ENCODE data around the gene MAPKBP1.

MAPKBP1 gene

DNA sequence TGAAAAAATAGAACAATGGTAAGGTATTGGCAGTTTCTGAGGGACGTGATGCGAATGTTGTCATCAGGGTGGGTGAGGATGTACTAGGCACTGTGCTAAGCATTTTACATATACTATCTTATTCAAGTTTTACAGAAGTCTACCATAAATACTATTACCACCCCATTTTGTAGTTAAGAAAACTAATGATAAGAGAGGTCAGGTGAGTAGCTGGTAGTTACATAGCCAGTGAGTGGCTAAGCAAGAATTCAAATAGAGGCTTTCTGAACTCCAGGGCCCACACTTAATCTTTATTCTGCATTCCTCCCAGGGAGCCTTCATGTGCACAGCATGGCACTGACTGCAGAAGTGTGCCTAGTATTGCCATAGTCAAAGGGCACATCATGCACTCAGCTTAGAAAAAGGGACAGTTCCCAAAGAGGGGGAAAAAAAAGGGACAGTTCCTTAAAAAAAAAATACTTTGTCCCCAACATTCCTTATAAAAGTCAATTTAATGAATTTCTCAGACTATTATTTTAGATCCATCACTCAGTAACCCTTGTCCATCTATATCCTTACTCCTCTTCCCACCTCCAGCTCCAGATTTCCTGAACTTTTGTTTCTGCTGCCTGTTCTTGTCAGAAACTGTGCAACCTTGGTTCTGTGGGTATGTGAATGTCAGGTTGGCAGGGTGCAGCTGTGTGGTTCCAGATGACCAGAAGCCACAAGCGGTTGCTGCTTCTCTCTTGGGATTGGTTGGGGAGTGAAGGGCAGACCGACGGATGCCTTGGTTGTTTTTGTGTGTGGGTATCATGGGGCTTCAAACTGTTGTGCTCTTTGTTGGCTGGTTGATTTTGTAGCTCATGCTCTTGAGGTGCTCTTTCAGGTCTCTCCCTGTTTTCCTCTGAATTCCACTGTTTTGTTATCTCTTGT is 8.3 kb downstream of the MAPKBP1 start:
- no peak for FAIRE-seq

DNA sequence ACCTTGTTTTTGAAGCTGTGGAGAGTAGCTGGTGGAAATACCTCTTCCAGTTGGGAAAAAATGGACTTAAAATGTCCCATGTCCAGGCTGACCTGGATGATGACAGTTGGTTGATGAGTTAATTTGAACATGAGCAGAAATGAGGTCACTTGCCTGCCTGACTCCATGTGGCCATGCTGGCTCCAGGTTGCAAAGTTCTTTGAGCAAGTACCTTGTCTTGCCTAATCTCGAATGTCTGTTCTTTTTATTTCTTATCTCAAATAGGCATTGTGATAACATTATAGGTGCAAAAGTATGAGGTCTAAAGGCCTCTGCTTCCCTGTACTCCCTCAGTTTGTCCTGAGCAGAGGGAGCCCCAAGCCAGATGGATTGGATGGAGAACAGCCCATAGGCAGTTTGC is 9.0 kb downstream of the MAPKBP1 start:
- FAIRE-seq, result no peak

DNA sequence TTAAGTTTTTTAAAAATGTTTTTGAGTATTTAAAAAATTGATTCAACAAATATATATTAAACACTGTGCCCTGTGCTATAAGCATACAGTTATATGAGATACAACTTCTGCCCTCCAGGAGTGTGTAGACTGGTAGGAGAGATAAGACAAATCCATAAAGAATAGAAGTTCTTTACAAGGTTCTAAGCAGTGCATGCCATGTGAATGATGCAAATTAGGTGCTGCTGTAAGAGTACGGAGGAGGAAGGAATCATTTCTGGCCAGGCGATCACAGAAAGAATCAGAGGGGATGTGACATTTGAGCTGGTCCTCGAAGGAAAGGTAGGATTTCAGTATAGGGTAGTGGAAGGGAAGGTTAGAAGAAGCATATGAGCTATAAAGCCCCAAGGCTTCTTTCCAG is 14.0 kb downstream of the MAPKBP1 start:
- no peak for FAIRE-seq

DNA sequence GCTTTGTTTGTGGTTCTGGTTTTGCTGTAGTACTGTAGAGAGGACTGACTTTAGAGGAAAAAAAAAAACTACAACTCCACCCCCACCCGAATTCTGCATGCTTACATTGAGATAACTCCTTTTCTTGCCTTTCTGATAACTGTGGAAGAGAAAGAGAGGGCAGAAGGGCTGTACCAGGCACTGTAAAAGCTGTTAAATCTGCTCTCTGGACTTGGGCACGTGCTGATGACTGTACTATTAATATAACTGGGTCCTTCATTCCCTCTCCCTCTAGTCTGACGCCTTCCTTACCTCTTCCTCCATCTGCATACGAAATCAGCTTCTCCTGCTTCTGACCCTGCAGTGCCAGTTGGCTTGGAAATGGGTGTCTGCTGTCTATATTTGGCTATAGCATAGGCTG is 15.0 kb downstream of the MAPKBP1 start:
- no peak for FAIRE-seq

DNA sequence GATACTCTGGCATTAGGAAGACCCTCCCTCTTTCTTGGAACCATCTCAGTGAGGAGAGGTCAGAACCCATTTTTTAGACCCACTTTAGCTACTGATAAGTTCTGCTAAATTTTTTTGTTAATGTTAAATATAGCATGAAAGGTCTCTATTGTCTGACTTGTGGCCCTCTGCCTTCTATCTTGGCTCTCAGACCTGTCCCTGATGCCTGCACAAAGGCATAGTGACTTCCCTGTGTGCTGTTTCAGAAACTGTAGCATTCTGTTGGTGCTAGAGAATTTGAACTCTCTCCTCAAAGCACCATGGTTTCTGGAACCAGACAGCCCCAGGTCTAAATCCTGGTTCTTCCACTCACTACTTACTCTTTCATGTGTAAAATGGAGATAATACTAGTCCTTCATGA is 15.4 kb downstream of the MAPKBP1 start:
- no peak for FAIRE-seq

DNA sequence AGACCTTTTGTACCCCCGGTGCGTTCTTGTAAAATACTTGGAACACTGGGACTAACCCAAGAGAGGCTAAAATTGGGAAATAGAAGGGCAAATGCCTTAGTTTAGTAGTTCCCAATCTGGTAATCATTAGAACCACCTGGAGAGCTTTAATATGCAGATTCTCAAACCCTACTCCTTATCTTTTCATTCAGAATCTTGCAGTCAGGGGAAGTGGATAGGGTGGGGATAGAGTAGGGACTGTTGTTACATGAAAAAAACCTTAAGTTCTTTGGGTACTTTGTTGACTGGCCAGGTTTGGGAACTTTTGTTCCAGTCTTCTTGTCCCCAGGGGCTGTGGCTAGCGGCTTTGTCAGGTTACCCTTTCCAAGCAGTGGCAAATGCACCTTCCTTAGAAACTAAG is 15.9 kb downstream of the MAPKBP1 start:
- no peak for FAIRE-seq

DNA sequence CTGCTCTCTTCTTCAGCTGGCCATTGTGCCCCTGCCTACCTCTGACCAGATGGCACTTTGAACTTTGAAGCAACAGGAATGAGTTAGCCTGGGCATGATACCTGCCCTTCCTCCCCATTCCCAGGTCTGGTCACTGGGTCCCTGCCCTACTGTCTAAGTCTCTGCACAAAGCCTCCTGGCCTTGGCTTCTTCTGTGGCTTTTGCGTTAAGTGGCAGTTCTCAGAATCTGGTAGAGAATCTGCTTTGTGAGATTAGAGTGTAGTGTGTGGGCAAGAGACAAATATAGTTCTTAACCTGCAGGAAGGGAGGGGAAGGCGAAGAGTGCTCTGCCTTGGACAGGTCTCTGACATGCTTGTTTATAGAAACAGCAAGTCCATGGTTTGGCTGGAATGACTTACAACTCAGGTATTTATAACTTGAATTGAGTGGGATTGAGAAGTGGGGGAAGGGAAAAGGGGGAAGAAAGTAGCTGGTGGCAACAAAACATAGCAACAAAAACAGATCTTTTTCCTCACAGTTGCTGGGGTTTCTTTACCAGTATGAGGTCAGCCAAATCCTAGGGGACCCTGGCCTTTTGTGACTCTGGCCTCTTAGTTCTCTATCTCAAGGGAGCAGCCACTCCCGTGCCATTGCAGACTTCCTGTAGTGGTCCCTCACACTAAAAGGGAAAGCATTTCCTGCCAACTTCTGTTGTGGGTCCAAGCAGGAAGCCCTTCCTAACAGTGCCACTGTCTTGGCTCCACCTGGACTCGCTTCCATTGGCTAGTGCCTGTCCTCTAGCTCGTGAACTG is 16.7 kb downstream of the MAPKBP1 start:
- no peak for FAIRE-seq

DNA sequence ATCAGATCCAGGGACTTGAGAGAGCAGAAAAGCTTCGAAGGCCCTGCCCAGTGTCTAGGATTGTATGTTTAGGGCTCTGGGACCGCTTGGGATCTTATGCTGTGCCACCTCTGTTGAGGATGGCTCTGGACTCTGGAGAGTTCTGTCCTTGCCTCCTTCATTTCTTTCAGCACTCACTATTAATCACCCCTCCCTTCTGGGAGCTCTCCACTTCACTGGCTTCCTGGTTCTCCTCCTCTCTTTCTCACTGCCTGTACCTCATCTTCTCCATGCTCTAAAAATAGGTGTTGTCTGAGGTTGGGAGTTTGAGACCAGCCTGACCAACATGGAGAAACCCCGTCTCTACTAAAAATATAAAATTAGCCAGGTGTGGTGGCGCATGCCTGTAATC is 17.3 kb downstream of the MAPKBP1 start:
- FAIRE-seq, result no peak

DNA sequence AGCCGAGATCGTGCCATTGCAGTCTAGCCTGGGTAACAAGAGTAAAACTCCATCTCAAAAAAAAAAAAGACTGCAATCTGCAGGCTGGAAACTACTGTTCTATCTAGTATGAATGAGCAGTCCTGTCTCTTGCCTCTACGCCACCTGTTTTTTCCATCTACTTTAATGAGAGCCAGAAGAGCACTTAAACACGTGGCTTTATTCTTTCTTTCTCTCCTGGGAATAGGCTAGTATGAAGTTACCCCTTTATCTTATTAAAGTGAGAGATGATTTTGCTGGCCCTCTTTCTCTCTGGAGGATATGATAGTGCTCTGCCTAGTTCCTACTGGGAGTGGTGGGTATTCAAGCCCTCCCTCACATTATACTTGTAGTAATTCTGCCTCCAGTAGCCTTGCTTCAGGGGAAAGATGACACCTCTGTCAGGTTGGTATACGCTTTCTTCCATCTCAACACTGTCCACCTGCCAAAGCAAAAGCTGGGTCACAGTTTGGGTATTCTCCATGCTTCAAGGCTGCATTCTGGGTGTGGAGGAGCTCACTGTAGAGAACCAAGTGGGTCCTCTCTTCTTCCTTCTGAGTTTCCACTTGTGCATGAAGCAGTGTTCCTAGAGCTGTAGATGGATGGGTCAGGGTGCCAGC is 17.8 kb downstream of the MAPKBP1 start:
- FAIRE-seq, result no peak

DNA sequence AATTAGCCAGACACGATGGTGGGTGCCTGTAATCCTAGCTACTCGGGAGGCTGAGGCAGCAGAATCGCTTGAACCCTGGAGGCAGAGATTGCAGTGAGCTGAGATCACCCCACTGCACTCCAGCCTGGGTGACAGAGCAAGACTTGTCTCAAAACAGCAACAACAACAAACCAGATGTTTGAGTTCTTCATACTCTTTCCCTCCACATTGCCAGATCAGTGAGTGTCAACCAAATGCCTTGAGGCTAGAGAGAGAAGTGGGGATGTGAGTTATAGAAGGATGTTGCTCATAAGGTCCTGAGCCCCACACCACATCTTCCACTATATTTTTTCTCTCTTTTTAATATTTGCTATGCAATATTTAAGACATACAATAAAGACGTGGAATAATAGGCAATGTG is 19.8 kb downstream of the MAPKBP1 start:
- no peak for FAIRE-seq

DNA sequence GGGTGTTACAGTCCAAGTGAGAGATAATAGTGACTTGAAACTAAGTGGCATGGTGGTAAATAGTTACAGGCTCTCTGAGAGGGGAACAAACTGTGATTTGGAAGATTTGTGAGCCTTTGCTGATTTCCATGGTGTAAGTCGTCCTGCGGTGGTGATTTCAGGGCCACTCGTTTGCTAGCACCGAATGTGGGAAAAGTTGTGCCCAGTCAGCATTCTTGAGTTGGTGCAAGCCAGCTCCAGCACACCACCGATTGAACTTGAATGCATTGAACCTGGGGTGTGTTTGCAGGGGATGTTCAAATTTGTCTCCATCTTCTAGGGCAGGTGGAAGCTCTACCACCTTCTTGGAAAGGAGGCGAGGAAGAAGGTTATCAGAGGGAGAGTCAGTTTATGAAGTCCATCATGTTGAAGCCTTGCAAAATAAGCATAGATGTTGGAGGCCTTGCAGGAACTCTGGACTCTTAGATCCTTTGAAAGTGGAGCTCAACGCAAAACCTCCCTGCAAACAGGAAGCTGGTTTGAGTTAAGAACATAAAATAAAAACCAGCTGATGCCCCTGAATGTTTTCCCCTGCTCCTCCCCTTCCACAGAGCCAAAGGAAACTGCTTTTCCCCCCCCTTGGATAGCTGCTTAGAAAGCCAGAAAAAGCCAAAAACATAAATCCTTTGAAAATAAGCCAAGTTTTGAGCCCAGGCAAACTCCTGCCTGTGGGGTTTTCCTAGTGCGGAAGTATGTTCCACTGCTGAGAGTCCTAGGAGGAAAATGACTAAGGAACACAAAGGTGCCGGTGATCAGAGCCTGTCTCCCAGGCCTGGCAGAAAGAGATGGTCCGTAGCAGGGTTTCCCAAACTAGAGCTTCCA is 21.9 kb downstream of the MAPKBP1 start:
- peak; percentile 31 for FAIRE-seq

DNA sequence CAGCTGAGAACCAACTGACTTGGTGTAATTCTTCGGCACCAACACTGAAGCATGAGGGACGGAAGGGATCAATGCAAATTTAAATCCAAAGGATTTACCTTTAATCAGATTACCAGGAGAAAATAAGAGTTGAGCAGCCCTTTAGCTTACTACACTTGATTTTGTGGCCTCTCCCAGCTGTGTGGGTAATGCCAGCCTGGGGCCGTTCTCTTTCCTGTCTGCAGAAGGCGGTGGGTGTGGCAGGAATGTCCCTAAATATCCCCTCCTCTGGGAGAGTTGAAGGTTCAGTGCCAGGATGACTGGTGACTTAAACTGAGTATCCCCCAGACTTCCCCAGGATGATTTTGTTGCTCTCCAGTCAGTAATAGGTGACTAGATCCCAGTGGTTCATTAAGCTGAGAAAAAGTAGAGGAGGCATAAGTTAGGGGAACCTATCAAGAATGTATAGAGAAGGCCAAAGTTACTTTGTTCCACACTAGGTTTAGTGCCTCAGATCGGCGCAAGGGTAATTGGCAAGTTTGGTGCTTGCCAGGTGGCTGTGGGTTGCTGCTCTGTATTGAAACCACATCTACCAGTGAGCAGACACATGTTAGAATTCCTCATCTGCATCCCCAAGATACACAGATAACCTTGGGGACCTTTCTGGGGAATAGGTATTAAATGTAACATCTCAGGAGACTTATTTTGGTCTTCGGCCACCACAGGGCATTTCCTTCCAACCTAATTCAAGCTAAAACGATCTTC is 23.1 kb downstream of the MAPKBP1 start:
- FAIRE-seq, result no peak

DNA sequence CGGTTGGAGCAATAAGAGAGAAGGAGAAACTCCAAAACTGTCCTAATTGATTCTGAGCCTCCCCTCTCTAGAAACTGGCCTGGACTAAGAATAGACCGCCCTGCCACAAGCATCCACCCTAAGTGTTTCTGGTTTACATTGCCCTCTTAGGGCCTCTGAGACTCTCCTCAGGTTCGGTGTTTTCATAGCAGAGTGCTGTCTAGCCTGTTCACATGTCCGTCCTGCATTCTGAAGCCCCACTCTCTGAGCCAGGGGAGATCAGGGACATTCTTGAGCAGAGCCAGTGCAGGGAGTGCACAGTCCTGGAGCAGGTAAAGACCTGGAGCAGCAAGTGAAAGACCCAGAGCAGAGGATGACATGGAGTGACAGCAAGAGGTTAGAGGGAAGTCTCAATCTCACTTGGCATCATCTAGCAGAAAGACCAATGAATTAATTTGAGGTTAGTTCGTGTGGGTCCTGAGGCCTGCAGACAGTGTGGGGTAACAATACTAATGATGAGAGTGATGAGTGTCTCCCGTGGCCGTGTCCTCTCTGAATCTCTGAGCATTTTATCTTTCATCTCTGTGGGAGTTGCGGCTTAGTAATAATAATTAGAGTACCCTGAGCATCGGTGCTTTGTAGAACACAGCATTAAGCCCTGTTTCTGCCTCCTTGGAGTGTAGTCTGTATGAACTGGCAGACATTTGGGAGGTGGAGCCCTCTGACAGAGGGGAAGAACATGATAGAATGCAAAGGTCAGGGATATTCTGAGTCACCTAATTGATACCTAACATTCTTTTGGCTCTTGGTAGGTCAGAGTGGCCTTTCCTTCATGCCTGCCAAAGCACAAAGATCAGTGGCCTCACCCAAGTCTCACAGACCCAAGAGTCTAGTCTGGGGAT is 24.6 kb downstream of the MAPKBP1 start:
- no peak for FAIRE-seq

DNA sequence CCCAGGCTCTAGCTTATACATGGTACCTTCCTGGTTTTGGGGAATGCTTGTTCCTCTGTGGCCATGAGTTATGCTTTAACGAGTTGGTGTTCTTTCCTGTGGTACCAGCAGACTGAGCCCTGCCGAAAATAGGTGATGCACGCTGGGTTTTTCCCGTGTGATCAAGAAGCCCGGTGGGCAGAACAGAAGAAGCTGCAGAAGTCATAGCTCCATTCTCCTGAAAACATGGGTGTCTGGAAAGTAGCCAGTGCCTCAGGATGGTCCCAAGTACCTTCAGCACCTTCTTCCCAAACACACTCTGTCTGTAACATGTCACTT is 25.2 kb downstream of the MAPKBP1 start:
- FAIRE-seq, result no peak

DNA sequence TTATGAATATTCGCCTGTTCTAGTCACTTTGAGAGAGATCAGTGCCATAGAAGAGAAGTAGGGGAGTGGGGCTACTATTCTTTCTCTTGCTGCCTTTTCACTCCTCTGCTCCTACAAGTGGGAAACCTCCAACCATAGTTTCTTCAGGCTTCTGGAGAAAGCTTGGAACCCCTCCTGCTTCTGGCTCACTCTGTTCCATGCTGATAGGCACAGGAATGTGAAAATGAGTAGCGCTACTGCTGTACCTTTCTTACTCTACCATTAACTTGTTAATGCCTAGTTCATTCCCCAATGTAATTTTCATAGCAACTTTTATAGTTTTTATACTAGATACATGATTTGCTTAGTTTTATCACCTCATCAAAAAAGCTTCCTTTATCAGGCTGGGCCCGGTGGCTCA is 26.9 kb downstream of the MAPKBP1 start:
- FAIRE-seq, result no peak

DNA sequence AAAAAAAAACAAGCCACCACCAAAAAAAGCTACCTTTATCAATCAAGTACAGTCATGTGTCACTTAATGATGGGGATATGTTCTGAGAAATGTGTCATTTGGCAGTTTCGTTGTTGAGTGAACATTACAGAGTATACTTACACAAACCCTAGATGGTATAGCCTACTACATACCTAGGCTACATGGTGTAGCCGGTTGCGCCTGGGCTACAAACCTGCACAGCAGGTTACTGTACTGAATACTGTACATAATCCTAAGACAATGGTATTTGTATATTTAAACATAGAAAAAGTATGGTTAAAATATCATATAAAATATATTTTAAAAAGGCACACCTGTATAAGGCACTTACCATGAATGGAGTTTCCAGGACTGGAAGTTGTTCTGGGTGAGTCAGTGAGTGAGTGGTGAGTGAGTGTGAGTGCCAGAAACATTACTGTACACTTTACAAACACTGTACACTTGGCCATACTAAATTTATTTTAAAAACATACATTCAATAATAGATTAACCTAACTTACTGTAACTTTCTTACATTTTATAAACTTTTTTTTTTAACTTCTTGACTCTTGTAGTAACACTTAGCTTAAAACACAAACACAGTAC is 27.7 kb downstream of the MAPKBP1 start:
- FAIRE-seq, result no peak

DNA sequence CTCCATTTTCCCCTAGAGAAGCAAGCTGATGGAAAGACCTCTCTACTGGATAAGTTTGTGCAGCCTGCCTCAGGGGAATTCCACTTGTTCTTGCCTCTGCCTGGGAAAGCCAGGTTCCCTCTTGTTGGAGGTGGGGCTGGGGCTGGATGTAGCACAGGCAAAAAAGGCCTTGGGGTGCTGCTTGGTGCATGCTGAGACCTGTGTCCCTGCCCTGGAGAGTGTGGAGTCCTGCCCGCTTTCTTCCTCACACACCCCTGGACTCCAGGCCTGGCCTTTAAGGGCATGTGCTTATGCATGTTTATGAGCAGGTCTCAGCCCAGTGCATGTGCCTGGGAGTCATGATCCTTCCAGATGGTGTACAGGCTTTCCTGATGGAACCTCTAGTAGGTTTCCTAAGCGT is 30.1 kb downstream of the MAPKBP1 start:
- FAIRE-seq, result no peak

DNA sequence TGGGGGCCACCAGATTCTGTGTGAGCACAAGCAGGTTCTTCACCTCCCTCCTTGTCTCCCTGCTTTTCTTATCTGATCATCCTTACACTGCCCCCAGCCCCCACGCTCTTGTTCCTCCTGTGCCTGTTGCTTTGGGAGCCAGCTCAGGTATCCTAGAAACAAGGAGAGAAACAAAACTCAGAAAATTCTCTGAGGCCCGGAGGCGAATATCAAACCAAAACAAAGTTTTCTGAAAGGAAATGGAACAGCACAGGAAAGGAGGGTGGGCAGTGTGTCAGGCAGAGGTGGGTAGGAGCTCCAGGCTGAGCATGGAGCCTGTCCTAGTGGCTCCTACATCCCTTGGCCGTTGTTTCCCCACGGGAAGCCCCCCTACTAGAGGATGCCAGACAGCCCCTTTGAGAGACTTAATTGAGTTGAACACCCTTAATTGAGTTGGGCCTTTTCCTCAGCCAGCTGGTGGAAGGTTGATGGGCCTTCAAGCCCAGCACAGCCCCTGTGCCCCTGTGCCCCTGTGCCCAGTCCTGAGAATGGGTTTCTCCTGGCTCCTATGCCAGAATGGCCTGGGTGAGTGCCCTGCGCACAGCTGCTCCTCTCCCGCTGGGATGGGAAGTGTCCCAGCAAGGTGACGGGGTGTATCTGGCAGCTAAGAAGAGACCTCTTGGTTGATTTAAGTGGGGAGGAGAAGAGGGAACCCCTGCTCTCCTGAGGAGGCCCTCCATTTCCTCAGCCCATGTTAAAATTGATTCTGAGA is 30.8 kb downstream of the MAPKBP1 start:
- FAIRE-seq, result no peak

DNA sequence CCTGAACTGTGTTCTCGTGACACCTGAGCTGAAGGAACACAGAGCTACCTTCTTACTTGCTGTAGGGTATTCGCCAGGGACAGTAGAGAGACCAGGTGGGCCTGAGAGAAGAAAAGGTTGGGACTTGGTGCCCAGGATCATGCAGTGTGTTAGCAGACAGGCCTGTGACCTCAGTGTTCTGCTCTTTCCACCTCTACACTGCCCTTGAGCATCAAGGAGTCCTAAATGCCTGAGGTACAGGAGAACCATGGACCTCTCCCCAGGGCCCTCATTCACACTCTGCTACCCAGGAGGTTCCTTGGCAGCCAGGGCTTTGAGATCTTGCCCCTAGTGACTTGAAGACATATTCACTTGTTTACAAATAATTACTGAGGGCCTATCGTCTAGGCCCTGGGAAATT is 31.4 kb downstream of the MAPKBP1 start:
- FAIRE-seq, result no peak

All from endometrium (tissue), 2 donors.